Left colon (tissue), 2 donors: ENCODE results near the gene MMADHC. TPM values are rescaled to one million over a fixed set of nuclear protein-coding genes. Genes with fewer than 3 reads are reported as not detected.

Experiments
- ATAC-seq: fragments of 200-7000 bp; cut with Tn5 transposase; one replicate; pipeline ENCODE4 v1.9.1; 2020; ENCODE audit warnings: mild to moderate bottlenecking, moderate library complexity
- DNase-seq, 2 donors: peaks; one replicate each; pipeline ENCODE4 v3.0.0-alpha.2; 2020
- intact Hi-C, 2 donors: fragments of 100-400 bp; cut with DNase I in 1 of 2; cut with micrococcal nuclease in 1 of 2; formaldehyde crosslinking; loops; one replicate each; pipeline versions ENCODE4 v1.11.2 to v1.14.0; 2022; cut with DNase I, micrococcal nuclease
- total RNA-seq, 2 donors: library from RNA; stranded (reverse); fragmentation: NEBNext Ultra II Directional; extraction: Animal tissue kit (Norgen Biotek cat#: 25700); gene quantifications; one replicate each; pipeline ENCODE4 v1.2.1, GENCODE V29; 2021
- donor health status: DM: no; HTN: no; CAD: no.
- donor health status: DM: yes; HTN: yes; CAD: no.

Gene MMADHC
- total RNA-seq, 2 donors from 2014 or later: 76.7 to 100 TPM

- intact Hi-C loops: loop anchor here (5.0 kb wide), 1 partner anchor 548 kb away; no protein-coding TSS in a partner anchor
- DNase-seq: no peak
These were observed 22.6 kb downstream of the MMADHC start for GRCh38 chr2:149564983-149565382.

GRCh38 chr2:149564097-149564496 lies 23.5 kb downstream of the MMADHC start:
- ATAC-seq (no peak), DNase-seq (no peak)
- intact Hi-C loops: loop anchor here (5.0 kb wide), 1 partner anchor 547 kb away; no protein-coding TSS in a partner anchor

More at GRCh38 chr2:149564983-149565382, 22.6 kb downstream of the MMADHC start:
- no peak for ATAC-seq

GRCh38 chr2:149562324-149562723 lies 25.3 kb downstream of the MMADHC start:
- intact Hi-C loops: loop anchor here (5.0 kb wide), 1 partner anchor 545 kb away; no protein-coding TSS in a partner anchor
- peak; percentile 98 for ATAC-seq
- no peak for DNase-seq

- no peak for DNase-seq
- intact Hi-C loops: loop anchor here (5.0 kb wide), 1 partner anchor 544 kb away; no protein-coding TSS in a partner anchor
- peak; percentile 39 for ATAC-seq
These were observed 26.2 kb downstream of the MMADHC start for GRCh38 chr2:149561309-149561926.

- ATAC-seq (no peak), DNase-seq (no peak)
- intact Hi-C loops: loop anchor here (5.0 kb wide), 1 partner anchor 542 kb away; no protein-coding TSS in a partner anchor
These were observed 28.1 kb downstream of the MMADHC start for GRCh38 chr2:149559341-149560068.

- DNase-seq (no peak), ATAC-seq (no peak)
- intact Hi-C loops: no loop called here
These were observed 31.1 kb downstream of the MMADHC start for GRCh38 chr2:149556452-149556851.

GRCh38 chr2:149552830-149553229 lies 34.7 kb downstream of the MMADHC start:
- ATAC-seq (no peak), DNase-seq (no peak)
- intact Hi-C loops: no loop called here

GRCh38 chr2:149552226-149552625 lies 35.3 kb downstream of the MMADHC start:
- DNase-seq: no peak
- ATAC-seq: no peak
- intact Hi-C loops: no loop called here

GRCh38 chr2:149544692-149545091 lies 42.9 kb downstream of the MMADHC start:
- DNase-seq (no peak), ATAC-seq (no peak)
- intact Hi-C loops: no loop called here

- intact Hi-C loops: no loop called here
- no peak for ATAC-seq
- DNase-seq: no peak
These were observed 43.7 kb downstream of the MMADHC start for GRCh38 chr2:149543845-149544244.

- no peak for ATAC-seq
- intact Hi-C loops: no loop called here
- no peak for DNase-seq
These were observed 47.4 kb downstream of the MMADHC start for GRCh38 chr2:149540138-149540537.

- intact Hi-C loops: no loop called here
- ATAC-seq: no peak
These were observed 49.3 kb downstream of the MMADHC start for GRCh38 chr2:149538138-149538833.

GRCh38 chr2:149537092-149537726 lies 50.4 kb downstream of the MMADHC start:
- intact Hi-C loops: no loop called here
- DNase-seq (no peak), ATAC-seq (no peak)

More at GRCh38 chr2:149538138-149538833, 49.3 kb downstream of the MMADHC start:
- DNase-seq: no peak

GRCh38 chr2:149536649-149537048 lies 50.9 kb downstream of the MMADHC start:
- ATAC-seq (no peak), DNase-seq (no peak)
- intact Hi-C loops: no loop called here

- DNase-seq (no peak), ATAC-seq (no peak)
- intact Hi-C loops: no loop called here
These were observed 52.9 kb downstream of the MMADHC start for GRCh38 chr2:149534674-149535073.

- intact Hi-C loops: no loop called here
- ATAC-seq (no peak), DNase-seq (no peak)
These were observed 58.6 kb downstream of the MMADHC start for GRCh38 chr2:149528983-149529382.

- intact Hi-C loops: no loop called here
- DNase-seq: no peak
- ATAC-seq: no peak
These were observed 59.4 kb downstream of the MMADHC start for GRCh38 chr2:149527998-149528755.

GRCh38 chr2:149526689-149527088 lies 60.9 kb downstream of the MMADHC start:
- no peak for ATAC-seq
- intact Hi-C loops: no loop called here
- no peak for DNase-seq
